Fibroblast of skin of abdomen (primary cell): ENCODE measurements around the gene QPCTL. TPM values are rescaled to one million over a fixed set of nuclear protein-coding genes. Genes with fewer than 3 reads are reported as not detected.
A peak's percentile ranks its signal among the peaks of the same experiment; 100 is the strongest.

ENCODE experiments used
- DNase-seq: peaks from one replicate; pipeline ENCODE4 v3.0.0-alpha.2; 2013
- polyA plus RNA-seq, 2 experiments: library from polyadenylated mRNA; unstranded; fragments of 120-200 nt; gene quantifications; one replicate each; pipeline ENCODE4 v1.2.1, GENCODE V29; 2013; ENCODE audit not compliant: insufficient read length in 2 of 2

Gene QPCTL
- 11.5 TPM for polyA plus RNA-seq (2013, experiment 1 of 2; ENCODE audit: insufficient read length)
- polyA plus RNA-seq (2013, experiment 2 of 2; ENCODE audit: insufficient read length): 14.6 TPM

DNA sequence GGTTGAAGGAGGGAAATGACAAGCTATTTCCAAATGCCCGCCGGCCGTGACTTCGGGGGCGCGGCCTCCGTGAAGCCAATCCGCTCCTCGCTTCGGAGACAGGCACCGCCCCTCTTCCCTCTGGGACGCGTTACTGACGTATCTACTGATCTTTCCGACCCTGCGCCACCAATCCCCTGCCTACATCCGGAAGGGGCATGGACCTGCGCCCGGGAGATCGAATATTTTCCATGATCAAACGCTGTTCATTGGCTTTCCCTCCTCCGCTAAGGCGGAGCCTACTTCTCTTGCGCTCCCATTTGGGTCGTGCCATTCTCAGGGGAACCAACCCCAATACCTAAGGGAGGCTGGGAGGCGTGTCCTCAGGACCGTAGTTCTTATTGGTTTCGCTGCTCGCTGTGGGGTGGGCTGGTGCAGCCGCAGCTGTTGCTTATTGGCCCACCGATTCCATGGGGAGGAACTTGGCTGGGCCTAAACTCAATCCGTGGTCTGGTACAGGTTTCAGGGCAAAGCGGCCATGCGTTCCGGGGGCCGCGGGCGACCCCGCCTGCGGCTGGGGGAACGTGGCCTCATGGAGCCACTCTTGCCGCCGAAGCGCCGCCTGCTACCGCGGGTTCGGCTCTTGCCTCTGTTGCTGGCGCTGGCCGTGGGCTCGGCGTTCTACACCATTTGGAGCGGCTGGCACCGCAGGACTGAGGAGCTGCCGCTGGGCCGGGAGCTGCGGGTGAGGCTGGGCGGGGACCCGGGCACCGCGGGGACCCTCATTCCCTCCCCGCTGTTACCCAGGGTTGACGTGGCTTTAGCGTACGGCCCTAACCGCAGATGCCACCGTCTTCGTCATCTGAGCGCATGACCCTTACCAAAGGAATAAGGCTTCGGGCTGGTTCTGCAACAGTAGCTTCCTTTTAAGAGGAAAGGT is at the start of gene QPCTL:
Gene QPCTL, plus strand, starts transcription at position 480 of the 919 bp plus-strand sequence. Its CDS starts 38 bp downstream, at position 518.
- peak; percentile 100 for DNase-seq

DNA sequence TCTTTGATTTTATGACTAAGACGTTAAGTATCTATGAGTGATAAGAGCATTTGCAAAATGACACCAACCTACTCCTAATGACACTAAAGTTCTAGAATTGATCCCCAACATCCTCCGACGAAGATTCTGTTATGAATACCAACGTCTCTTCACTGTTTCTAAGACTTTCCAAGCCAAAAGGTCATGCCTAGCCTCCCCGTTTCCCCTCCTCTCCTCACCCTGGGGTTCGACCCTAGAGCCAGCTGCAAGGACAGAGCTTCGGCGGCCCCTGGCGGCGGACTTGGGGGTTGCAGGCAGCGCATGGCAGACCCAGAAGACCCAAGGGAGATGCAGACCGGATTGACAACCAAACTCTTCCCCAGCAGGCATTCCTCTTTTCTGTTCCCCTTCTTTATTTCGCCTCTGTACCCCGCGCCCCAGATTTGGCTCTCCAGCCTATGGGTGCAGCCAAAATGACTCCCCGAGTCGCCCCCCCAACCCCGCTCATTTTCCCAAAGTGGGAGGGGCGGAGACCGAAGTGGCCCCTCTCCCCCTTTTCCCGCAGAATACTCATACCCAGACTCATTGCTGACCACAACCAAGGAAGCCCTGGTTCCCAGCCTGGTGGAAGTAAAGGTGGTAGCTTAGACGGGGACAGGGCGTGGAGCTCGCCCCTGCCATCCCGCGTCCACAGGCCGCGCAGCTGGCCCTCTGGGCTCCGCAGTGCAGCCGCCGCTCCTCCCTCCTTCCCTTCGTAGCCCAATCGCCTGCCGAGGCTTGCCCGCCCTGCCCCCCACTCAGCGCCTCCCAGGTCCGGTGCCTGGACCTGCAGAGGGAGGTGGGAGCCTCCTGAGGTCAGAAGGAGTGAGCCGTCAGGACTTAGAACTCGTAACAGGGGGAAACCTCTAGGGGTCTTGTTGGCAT is 49.2 kb upstream of the QPCTL start:
- peak; percentile 74 for DNase-seq

DNA sequence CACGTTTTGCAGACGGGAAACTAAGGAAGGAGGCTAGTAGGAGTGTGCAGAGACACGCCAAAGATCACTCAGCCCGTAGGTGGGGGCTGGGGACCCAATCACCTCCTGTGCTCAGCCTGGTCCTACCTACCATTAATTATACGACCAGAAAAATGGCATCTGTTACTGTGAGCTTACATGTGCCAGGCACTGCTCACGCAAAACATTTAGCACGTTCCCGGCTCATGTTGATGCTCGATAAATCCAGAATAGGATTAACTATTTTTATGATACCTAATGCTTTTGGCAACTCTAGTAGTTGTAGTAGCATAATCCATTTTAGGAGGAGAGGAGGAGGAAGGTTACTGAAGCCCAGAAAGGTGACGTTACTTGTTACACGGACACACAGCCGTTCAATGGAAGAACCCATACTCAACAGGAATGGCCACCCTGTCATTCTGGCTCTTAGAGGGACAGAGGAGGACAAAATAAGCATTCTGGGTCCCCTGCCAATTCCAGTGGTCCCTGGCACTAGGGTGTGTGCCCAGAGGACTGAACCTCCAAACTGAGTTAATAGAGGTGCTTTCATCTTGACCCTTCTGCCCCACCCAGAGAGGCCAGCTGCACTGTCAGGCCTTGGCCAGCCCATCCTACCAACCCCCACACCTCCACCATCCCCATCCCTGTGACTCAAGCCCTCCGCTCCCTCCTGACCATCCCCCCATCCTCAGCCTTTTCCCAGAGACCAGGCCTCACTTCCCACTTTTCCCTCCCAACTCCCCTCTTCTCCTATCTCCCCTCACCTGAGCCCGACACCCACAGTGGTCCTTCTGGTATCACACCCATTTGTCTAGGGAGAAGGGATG is 48.3 kb upstream of the QPCTL start:
- no peak for DNase-seq

DNA sequence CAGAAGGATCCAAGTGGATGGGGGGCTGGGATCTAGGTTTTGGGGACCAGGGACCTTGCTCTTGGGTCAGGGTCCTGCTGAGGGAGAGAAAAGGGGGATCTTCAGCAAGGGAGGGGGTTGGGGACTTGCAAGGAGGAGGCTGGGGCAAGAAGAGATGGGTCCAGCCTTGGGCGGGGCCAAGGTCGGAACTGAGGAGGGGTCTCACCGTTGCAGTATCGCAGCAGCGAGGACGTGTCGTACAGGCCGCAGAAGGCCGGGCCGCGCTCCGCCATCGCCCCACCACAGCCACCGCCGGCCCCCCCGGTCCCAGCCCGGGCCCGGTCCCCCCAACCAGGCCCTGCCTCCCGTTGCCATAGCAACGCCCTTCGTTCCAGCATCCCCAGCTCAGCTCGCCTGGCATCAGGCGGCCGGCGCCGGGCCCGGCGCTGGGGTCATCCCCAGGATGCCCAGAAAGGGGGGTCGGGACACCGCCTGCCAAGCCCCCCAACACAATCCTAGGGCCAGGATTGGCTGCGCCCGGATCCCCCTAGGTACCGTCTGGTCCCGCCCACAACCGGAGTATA is 47.3 kb upstream of the QPCTL start:
- DNase-seq: no peak

DNA sequence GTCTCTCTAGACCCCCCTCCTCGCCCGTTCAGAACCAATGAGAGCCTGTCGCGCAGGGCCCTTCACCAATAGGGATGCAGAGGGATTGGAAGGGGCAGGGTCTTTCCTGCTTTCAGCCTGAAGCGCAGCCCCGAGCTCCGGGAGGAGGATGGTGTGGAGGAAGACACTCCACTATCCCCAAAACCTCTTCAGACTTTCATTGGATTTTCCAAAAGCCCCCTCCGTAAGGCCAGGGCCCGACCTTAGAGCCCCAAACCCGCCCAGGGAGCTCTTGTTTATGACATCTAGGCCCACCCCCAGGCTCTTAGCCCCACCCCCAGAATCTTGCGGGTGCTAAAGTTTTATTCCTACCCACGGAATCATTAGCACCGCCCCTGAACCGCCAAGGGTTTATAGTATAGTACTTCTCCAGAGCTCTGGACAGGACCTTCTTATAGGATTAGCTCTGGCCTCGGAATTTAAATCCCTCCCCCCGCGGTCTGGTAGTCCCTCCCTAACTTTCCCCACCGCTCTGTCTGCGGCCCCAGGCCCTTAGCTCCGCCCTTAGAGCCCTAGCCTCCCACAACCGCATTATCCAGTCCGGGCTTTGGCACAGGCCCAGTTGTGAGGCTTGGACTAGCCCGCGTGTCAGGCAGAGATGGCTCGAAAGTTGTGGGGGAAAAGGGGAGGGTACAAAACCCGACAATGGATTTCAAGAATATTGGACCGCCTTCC is 46.7 kb upstream of the QPCTL start:
- peak; percentile 91 for DNase-seq

DNA sequence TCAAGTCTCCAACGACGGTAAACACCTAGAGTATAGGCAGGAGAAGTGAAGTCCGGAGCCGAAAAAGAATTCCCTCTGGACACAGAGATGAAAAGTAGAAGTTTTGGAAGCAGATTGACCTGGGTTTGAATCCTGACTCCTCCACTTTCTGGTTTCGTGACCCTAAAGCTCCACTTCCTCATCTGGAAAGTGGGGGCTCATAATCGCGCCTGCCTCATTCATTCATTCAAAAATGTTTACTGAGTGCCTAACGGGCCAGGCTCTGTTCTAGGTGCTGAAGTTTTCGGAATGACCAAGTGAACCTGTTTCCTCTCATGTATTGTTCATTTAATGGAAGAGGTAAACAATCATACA is 46.1 kb upstream of the QPCTL start:
- DNase-seq: no peak

GRCh38 chr19:45650722-45651121 is 41.7 kb upstream of the QPCTL start:
- no peak for DNase-seq

- DNase-seq: no peak
Observed at GRCh38 chr19:45653634-45654033, 38.8 kb upstream of the QPCTL start.

DNA sequence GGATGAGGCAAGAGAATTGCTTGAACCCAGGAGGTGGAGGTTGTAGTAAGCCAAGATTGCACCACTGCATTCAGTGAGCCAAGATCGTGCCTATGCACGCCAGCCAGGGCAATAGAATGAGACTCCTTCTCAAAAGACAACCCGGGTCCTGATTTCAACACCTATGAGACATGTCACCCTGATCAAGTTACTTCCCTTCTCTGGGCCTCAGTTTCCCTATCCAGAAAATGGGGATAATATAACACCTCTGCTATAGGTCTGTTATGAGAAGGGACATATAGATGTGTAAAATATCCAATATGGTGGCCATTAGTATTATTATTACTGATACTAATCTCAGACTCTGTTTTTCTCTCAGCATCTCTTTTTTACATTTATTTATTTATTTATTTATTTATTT is 37.4 kb upstream of the QPCTL start:
- DNase-seq: no peak

DNA sequence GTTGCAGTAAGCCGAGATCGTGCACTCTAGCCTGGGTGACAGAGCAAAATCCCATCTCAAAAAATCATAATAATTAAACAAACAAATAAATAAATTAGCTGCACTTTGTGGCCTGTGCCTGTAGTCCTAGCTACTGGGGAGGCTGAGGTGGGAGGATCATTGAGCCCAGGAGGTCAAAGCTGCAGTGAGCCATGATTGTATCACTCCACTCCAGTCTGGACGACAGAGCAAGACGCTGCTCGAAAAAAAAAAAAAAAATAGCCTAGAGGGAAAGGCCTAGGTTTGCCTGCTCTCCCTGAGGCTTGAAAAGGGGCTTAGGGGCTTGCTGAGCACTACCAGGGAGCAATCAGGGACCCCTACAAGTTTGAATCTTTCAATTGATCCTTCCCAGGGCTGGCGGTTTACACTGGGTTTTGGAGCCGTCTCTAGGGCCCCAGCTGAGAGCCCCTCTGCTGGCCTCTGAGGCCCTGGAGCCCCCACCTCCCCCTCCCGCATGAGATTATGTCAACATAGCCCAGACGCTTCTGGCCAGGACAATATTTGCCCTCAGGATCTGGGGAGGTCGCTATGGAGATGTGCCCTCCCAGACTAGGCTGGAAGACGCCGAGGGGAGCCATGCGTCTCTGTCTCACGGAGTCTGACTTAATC is 34.8 kb upstream of the QPCTL start:
- no peak for DNase-seq

DNA sequence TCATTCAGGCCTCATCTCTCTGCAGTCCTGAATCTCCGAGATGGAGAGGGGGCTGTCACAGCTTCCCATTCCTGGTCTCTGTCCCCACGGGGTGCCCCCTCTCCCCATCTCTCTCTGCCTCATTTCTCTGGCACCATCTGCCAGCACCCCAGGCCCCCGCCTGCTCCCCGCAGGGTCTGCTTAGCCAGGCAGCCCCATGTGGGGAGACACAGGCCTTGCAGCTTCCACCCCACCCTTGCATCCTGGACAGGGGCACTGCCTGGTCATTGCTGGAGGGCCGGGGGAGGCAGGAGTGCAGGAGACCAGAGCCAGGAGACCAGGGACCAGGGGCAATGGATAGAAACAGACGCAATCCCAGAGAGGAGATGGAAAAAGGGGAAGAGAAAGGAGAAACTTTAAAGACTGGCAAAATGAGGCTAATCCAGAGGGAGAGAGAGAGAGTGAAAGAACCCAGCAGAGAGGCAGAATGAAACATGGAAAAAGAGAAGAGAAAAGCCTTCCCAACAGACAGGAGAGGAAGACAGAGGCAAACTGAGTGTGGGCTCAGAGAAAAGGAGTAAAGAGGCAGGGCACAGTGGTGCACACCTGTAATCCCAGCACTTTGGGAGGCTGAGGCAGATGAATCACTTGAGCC is 33.3 kb upstream of the QPCTL start:
- DNase-seq: no peak

DNA sequence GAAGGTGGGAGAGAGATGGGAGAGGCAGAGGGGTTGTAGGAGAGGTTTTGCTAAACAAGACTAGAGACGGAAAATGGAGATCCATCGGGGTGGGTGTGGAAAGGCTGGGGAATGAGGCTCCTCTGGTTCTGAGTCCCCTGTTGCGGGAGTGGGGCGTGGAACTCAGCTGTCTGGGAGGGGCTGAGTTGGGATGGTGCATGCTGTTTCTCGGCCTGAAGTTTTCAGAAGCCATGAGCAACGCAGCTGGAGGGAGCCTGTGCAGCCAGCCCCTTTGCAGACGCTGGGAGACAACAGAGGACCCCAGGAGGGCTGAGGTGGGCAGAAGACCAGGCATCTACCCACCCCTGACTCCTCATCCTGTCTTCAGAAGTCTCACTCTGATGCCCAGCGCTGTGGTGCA is 31.8 kb upstream of the QPCTL start:
- no peak for DNase-seq

GRCh38 chr19:45663800-45664199 is 28.7 kb upstream of the QPCTL start:
- no peak for DNase-seq

- DNase-seq: no peak
Observed at GRCh38 chr19:45664575-45664974, 27.9 kb upstream of the QPCTL start.

- DNase-seq: no peak
Observed at GRCh38 chr19:45667620-45668341, 24.7 kb upstream of the QPCTL start, which contains the start of gene GIPR. Gene GIPR (plus strand): TSS chr19:45668221. CDS start chr19:45669521, 1,300 bp downstream.

GRCh38 chr19:45668342-45668871 is 24.1 kb upstream of the QPCTL start:
- no peak for DNase-seq

GRCh38 chr19:45670670-45671453 is 21.6 kb upstream of the QPCTL start:
- DNase-seq: peak; percentile 57

DNA sequence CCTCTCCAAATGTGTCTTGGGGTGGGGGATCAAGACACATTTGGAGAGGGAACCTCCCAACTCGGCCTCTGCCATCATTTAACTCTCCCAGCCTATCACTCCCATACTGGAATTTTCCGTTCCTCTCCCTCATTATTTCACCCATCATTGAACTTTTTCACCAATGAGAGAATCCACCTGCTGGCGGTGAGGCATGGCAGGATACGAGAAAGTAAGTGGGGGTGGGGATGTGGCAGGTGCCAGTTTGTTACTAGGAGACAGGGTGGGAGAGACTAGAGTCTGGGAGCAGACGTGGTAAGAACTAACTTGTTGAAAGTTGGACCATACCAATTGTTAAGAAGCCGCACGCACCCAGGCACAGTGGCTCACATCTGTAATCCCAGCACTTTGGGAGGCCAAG is 17.5 kb upstream of the QPCTL start:
- DNase-seq: no peak
